GM23338 (cell line): ENCODE measurements around the gene C8G.

Experiments used
- CREB1 ChIP-seq: fragments of 250-450 bp; sonication (Bioruptor Pico); IDR thresholded peaks from 2 replicates; pipeline ENCODE4 v1.5.0; 2020; ENCODE audit warnings: low read depth, mild to moderate bottlenecking, moderate library complexity
- EZH2 ChIP-seq: fragments of 200-600 bp; sonication (generic); IDR thresholded peaks from one replicate; pipeline ENCODE4 v1.8.0; 2017; ENCODE audit warnings: antibody characterized with exemption, mild to moderate bottlenecking, low read depth; ENCODE audit not compliant: unreplicated experiment
- EZH2phosphoT487 ChIP-seq: fragments of 200-600 bp; sonication (generic); IDR thresholded peaks from one replicate; pipeline ENCODE4 v1.8.1; 2018; ENCODE audit warnings: antibody characterized with exemption; ENCODE audit not compliant: unreplicated experiment
- JUNB ChIP-seq: IDR thresholded peaks from one replicate; pipeline ENCODE4 v1.6.1; 2016; ENCODE audit warnings: antibody characterized with exemption; ENCODE audit not compliant: unreplicated experiment
- POLR2AphosphoS5 ChIP-seq: IDR thresholded peaks from 2 replicates; pipeline ENCODE4 v1.6.1; 2016; ENCODE audit warnings: antibody characterized with exemption, low read depth
- ZNF331 ChIP-seq: fragments of 250-450 bp; sonication (Bioruptor Pico); IDR thresholded peaks from 2 replicates; pipeline ENCODE4 v1.5.0; 2020; ENCODE audit warnings: low read depth, mild to moderate bottlenecking, moderate library complexity
- TF ChIP-seq, protein P1 (sequence below), 2 experiments: fragments of 200-600 bp in 1 of 2; sonication (generic) in 1 of 2; conservative IDR thresholded peaks; 2 replicates each; pipeline versions ENCODE4 v1.5.1 to v1.6.1; 2016 to 2017; ENCODE audit warnings: antibody characterized with exemption in 2 of 2, low read depth in 2 of 2, mild to moderate bottlenecking in 2 of 2, moderate library complexity in 1 of 2
- TF ChIP-seq, protein P2 (sequence below): IDR thresholded peaks from one replicate; pipeline ENCODE4 v1.6.1; 2018; ENCODE audit warnings: antibody characterized with exemption; ENCODE audit not compliant: unreplicated experiment

DNA sequence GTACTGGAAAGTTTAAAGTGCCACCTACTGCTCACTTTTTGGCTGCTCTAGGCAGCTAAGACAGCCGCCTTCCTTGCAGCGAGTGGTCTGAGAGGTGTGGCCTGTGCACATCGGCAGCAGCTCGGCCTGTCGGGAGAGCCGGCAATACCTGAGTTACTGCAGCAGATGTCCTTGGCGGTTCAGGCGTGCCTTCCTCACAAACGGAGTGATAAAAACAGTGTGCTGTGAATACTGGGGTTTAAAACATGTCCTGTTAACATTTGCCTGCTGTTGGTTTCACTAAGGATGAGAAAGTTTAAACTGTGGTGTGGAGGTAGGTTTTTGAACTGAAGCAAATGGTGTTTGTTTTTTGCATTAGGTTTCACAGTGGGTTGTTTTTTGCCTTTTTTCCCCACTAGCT, 45.8 kb upstream of the C8G start:
- TF ChIP-seq, protein P1, sequence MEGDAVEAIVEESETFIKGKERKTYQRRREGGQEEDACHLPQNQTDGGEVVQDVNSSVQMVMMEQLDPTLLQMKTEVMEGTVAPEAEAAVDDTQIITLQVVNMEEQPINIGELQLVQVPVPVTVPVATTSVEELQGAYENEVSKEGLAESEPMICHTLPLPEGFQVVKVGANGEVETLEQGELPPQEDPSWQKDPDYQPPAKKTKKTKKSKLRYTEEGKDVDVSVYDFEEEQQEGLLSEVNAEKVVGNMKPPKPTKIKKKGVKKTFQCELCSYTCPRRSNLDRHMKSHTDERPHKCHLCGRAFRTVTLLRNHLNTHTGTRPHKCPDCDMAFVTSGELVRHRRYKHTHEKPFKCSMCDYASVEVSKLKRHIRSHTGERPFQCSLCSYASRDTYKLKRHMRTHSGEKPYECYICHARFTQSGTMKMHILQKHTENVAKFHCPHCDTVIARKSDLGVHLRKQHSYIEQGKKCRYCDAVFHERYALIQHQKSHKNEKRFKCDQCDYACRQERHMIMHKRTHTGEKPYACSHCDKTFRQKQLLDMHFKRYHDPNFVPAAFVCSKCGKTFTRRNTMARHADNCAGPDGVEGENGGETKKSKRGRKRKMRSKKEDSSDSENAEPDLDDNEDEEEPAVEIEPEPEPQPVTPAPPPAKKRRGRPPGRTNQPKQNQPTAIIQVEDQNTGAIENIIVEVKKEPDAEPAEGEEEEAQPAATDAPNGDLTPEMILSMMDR (conservative IDR thresholded peaks at IDR 0.05; ENCODE audit: low read depth in 2 of 2) = no peak
- TF ChIP-seq, protein P2, sequence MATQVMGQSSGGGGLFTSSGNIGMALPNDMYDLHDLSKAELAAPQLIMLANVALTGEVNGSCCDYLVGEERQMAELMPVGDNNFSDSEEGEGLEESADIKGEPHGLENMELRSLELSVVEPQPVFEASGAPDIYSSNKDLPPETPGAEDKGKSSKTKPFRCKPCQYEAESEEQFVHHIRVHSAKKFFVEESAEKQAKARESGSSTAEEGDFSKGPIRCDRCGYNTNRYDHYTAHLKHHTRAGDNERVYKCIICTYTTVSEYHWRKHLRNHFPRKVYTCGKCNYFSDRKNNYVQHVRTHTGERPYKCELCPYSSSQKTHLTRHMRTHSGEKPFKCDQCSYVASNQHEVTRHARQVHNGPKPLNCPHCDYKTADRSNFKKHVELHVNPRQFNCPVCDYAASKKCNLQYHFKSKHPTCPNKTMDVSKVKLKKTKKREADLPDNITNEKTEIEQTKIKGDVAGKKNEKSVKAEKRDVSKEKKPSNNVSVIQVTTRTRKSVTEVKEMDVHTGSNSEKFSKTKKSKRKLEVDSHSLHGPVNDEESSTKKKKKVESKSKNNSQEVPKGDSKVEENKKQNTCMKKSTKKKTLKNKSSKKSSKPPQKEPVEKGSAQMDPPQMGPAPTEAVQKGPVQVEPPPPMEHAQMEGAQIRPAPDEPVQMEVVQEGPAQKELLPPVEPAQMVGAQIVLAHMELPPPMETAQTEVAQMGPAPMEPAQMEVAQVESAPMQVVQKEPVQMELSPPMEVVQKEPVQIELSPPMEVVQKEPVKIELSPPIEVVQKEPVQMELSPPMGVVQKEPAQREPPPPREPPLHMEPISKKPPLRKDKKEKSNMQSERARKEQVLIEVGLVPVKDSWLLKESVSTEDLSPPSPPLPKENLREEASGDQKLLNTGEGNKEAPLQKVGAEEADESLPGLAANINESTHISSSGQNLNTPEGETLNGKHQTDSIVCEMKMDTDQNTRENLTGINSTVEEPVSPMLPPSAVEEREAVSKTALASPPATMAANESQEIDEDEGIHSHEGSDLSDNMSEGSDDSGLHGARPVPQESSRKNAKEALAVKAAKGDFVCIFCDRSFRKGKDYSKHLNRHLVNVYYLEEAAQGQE = no peak
- TF ChIP-seq POLR2AphosphoS5 (no peak), EZH2 (no peak), EZH2phosphoT487 (no peak), ZNF331 (CRISPR knock-in tag) (no peak), JUNB (no peak), CREB1 (CRISPR knock-in tag) (no peak)
